Measurements from ENCODE around the gene GPR160. TPM values are rescaled to one million over a fixed set of nuclear protein-coding genes. Genes with fewer than 3 reads are reported as not detected.
"Not testable (repeated sequence)": the region's sequence is repeated elsewhere in the genome, so short reads cannot be mapped to it uniquely, and the experiment has no call there.

GPR160 gene
- total RNA-seq, 2 donors from 2014 or later = 1.7 to 1.9 TPM

DNA sequence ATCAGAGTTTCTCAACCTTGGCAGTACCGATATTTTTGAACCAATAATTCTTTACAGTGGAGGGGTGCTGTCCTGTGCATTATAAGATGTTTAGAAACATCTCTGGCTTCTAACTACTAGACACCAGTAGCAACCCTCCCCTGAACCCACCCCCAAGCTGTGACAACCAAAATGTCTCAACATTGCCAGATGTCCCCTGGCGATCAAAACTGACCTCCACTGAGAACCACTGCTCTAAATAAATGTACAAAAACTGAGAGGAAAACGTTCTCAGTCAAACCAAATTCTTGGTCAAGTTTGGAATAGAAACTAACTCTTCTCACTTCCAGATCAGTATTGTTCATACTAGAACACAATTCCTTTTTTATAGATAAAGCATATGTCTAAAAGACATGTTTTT is 58.5 kb downstream of the GPR160 start:
- DNase-seq (ENCODE audit: low spot score) = no peak
- intact Hi-C loops (cut with DNase I) = no loop called here

GRCh38 chr3:170098753-170099152 is 61.0 kb downstream of the GPR160 start:
- intact Hi-C loops (cut with DNase I) = no loop called here
- no peak for DNase-seq (ENCODE audit: low spot score)

DNA sequence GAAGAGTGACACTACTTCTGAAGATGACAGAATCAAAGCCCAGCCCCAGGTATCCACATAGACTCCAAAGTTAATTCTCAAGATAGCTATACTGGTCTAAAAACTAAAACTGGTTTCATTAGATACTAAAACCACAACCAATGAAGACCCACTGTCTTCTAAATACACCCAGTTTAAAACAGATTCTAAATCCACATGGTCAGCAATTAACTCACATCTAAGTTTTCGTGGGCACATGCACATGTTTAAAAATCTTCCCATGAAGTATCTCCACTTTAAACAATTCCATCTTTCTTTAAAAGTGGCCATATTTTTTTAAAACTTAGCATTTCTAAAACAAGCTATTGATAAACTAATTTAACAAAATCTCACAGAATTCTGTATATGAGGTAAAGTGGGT is 63.1 kb downstream of the GPR160 start:
- intact Hi-C loops (cut with DNase I) = no loop called here
- DNase-seq (ENCODE audit: low spot score) = no peak

DNA sequence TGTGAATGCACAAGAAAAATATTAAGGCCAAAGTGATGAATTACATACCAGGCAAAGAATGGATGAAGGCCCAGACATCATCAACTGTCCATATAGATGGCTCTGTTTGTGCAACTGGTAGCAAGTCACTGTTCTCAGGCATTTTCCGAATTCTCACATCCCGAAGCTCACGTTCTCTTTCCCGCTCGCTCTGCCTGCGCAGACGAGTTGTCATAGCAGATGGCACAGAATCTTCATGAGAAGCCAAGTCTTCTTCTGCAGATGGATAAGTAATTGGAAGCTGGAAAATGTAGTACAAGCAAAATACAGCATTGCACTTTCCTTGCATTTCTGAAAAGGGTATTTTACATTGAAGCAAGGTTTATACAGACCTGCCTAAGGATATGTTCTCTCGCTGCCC is 64.6 kb downstream of the GPR160 start:
- intact Hi-C loops (cut with DNase I) = no loop called here
- no peak for DNase-seq (ENCODE audit: low spot score)

DNA sequence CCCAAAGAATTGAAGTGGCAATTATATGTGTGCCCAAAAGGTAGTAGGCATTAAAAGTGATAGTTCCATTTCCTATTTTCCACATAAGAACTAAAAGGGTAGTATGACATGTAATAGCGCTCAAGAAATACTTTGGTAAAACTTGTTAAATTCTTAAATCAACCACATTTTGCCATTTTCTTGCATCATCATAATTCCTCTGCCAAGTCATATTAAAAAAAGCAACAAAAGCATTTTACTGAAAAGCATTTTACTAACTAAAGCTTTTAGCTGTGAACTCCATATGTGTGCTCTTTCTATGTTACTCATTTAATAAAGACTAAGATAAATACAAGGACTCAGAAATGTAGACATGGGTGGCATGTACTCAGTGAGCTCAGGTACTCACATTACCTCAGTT is 70.1 kb downstream of the GPR160 start:
- intact Hi-C loops (cut with DNase I) = no loop called here
- DNase-seq (ENCODE audit: low spot score) = no peak

DNA sequence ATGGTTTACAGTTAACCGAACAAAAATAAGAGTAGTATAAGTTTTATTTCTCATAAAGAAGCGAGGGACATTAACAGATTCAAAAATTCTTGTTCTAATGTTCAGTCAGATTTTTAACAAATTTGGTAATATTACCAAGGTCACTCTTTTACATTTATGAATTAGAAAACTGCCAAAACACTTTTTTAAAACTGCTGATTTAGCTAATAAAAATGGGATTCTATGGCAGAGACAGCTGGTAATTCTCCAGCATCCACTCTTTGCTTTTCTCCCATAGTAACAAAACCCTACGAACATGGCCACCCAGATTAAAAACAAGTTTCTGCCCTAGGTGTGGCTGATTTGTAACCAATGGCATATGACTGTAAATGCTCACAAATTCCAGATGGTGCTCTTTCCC is 71.2 kb downstream of the GPR160 start:
- intact Hi-C loops (cut with DNase I) = no loop called here
- DNase-seq (ENCODE audit: low spot score) = no peak

DNA sequence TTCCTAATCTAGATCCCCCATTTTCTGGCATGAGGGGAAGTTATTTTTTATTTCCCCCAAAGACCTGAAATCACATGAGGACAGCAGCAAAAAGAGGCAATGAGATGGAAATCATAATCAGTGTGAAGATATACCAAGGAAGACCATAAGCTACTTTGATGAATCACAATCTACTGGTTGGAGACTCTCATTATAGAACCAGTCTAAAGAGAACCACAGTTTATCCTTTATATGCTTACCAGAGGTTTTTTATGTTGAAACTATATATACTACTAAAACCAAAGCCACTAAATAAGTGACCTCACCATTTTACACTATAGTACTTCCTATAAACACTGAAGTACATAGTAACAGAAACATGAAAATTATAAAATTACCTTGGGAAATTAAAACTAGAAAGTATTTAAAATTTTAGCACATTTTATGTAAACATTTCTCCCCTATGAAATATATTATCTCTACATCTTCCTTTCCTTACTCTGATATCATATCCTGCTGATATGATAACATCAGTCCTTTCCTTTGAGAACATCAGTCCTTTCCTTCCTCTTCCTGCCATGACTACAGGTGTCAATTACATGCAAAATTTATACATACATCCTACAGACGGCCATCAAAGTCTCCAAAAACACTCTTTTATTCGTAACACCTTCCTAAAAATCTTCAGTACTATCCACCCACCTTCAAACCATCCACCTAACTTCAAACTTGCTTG is 71.9 kb downstream of the GPR160 start:
- intact Hi-C loops (cut with DNase I) = no loop called here
- no peak for DNase-seq (ENCODE audit: low spot score)

DNA sequence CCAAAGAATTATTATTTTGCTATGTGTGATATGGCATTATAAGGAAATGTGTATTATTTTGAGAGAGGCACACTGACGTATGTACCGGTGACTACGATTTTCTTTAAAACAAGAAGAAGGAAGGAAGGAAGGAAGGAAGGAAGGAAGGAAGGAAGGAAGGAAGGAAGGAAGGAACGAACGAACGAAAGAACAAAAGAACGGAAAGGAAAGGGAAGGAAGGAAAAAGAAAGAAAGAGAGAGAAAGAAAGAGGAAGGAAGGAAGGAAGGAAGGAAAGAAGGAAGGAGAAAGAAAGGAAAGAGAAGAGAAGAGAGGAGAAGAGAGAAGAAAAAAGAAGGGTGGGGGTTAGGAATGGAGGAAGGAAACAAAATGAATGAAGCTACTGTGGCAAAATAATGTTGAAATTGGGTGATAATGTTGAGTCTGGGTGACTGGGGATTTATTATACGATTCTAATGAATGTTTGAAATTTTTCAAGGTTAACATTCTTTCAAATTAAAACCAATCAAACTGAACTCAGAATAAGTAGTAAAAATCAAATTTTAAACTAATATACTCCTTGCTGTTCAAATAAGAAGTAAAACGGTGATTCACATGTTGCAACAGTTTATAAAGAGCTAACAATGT is 73.5 kb downstream of the GPR160 start:
- intact Hi-C loops (cut with DNase I) = no loop called here
- DNase-seq (ENCODE audit: low spot score) = no peak

DNA sequence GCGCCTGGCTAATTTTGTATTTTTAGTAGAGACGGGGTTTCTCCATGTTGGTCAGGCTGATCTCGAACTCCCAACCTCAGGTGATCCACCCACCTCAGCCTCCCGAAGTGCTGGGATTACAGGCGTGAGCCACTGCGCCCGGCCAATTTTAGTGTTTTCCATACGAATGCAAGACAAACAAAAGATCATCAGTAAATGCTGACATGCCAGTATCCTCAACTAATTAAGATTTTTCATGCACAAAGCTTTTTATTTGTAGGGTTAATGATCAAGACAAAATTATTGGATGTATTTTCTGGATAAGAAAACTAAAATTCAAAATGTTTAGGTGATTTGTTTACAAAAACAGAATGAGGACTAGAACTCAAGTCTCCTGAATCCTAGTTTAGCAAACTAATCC is 76.4 kb downstream of the GPR160 start:
- DNase-seq (ENCODE audit: low spot score); intact Hi-C loops (cut with DNase I): not testable (repeated sequence)

GRCh38 chr3:170117134-170117533 is 79.3 kb downstream of the GPR160 start:
- intact Hi-C loops (cut with DNase I) = no loop called here
- DNase-seq (ENCODE audit: low spot score) = no peak

DNA sequence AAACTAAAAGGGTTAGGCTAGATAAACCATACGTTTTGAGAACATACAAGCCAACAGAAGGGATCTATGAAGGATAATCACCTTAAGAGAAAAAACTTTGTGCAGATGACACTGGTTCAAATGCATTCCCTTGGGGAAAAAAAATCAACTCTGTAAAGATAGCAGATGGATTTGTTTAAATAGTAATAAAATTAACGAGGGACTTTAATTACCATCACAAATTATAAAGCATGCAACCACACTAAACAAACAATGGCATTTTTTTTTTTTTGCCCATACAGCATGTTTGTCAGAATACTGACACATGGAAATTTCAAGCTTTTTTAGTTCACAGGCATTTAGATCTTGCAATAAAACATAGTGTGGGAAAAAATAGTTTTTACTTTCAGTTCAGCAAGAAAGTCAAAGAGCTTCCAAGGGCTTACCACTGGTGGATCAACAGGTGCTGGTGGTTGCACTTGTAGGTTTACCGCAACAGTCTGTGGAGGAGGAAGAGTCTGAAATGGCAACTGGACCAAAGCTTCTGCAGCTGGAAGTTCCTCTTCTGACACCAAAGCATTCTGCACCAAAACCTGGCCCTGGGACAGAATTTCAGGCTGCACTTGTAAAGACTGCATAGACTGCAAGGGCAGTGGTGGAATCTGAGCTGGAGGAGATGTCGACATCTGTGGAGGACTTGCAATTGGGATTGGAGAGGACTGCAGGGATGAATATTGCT is 90.6 kb downstream of the GPR160 start:
- intact Hi-C loops (cut with DNase I) = no loop called here
- no peak for DNase-seq (ENCODE audit: low spot score)

DNA sequence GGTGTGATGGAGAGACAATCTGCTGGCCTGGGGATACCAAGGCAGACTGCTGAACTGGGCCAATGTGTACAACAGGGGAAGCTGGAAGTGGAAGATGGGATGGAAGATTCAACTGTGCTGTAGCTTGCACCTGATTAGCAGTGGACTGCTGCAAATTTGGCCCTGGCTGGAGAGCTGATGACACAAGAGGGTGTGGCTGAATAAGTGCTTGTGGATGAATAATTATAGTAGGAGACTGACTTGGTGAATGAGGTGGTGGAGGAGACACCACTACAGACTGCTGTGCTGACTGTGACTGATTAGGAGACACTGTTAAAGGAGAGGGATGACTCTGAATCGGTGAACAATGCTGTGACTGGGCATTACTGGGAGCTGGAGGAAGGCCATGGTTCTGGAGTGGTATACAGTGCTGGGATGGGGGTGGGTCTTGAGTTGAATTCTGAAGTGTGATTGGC is 91.2 kb downstream of the GPR160 start:
- intact Hi-C loops (cut with DNase I) = no loop called here
- no peak for DNase-seq (ENCODE audit: low spot score)

DNA sequence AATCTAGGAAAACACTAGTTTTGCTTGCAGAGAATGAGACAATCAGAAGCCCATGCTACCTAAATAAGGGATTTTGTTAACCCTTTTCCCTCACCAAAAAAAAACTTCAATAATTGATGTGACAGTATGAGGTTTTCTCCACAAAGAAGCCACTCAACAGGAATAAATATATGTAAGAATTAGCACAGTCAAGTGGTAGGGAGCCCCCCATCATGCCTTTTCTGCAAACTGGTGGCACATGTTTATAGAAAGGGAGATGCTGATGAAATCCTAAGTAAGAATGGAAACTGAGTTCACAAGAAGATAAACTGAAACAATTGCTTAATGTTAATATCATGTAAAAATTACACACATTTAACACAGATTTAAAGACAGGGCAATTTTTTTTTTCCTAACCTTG is 92.7 kb downstream of the GPR160 start:
- intact Hi-C loops (cut with DNase I) = no loop called here

GRCh38 chr3:170132335-170132734 is 94.5 kb downstream of the GPR160 start:
- intact Hi-C loops (cut with DNase I) = no loop called here
- DNase-seq (ENCODE audit: low spot score) = no peak

More for the DNA sequence above, 92.7 kb downstream of the GPR160 start:
- DNase-seq (ENCODE audit: low spot score) = no peak

Other genes with a start within 250 kb of the GPR160 start
- not detected for gene LRRIQ4, start 225.1 kb upstream of the GPR160 start, total RNA-seq
- gene LRRC34, start 225.1 kb upstream of the GPR160 start, total RNA-seq = 1 to 10 TPM; 1.9 to 4.8 TPM
- not detected for gene LRRC31, start 168.1 kb upstream of the GPR160 start, total RNA-seq
- gene SAMD7, start 126.4 kb upstream of the GPR160 start, total RNA-seq = not detected
- 100 to 1,000 TPM; 151 to 155 TPM for gene SEC62, start 71.2 kb upstream of the GPR160 start, total RNA-seq
- 10 to 100 TPM; 84.5 to 85.6 TPM for gene PHC3, start 143.7 kb downstream of the GPR160 start, total RNA-seq
- 10 to 100 TPM; 19.8 to 25.5 TPM for gene PRKCI, start 184.4 kb downstream of the GPR160 start, total RNA-seq